GM23248 (cell line): ENCODE data around the gene EFCAB6. TPM values are rescaled to one million over a fixed set of nuclear protein-coding genes. Genes with fewer than 3 reads are reported as not detected.
A peak's percentile ranks its signal among the peaks of the same experiment; 100 is the strongest.

Experiments
- DNase-seq: peaks from one replicate; pipeline ENCODE4 v3.0.0-alpha.2; 2015
- H2AFZ ChIP-seq: fragments of 200-600 bp; sonication (generic); 2 replicates; pipeline ENCODE4 v1.6.1; 2016; ENCODE audit warnings: antibody characterized with exemption
- H3F3A ChIP-seq: fragments of 200-600 bp; sonication (generic); 2 replicates; pipeline ENCODE4 v1.6.1; 2016; ENCODE audit warnings: mild to moderate bottlenecking, antibody characterized with exemption, mixed run types; ENCODE audit not compliant: insufficient read depth
- H3K27ac ChIP-seq: fragments of 200-600 bp; sonication (generic); 2 replicates; pipeline ENCODE4 v1.5.1; 2016; ENCODE audit warnings: mild to moderate bottlenecking
- H3K27me3 ChIP-seq: fragments of 200-600 bp; sonication (generic); replicated peaks from 2 replicates; pipeline ENCODE4 v1.6.1; 2016; ENCODE audit warnings: mild to moderate bottlenecking; ENCODE audit not compliant: insufficient read depth
- H3K36me3 ChIP-seq: fragments of 200-600 bp; sonication (generic); 2 replicates; pipeline ENCODE4 v1.6.1; 2016; ENCODE audit warnings: low read depth, mild to moderate bottlenecking
- H3K4me1 ChIP-seq: fragments of 200-600 bp; sonication (generic); 2 replicates; pipeline ENCODE4 v1.6.1; 2016; ENCODE audit warnings: mild to moderate bottlenecking; ENCODE audit not compliant: insufficient read depth
- H3K4me2 ChIP-seq: fragments of 200-600 bp; sonication (generic); one replicate; pipeline ENCODE4 v1.6.1; 2016; ENCODE audit warnings: mild to moderate bottlenecking; ENCODE audit not compliant: unreplicated experiment
- H3K4me3 ChIP-seq: fragments of 200-600 bp; sonication (generic); 2 replicates; pipeline ENCODE4 v1.5.1; 2016; ENCODE audit warnings: mild to moderate bottlenecking
- H3K79me2 ChIP-seq: fragments of 200-600 bp; sonication (generic); 2 replicates; pipeline ENCODE4 v1.6.1; 2016; ENCODE audit warnings: mild to moderate bottlenecking; ENCODE audit not compliant: insufficient read depth
- H3K9ac ChIP-seq: fragments of 200-600 bp; sonication (generic); 2 replicates; pipeline ENCODE4 v1.6.1; 2016; ENCODE audit warnings: mild to moderate bottlenecking
- H3K9me2 ChIP-seq: fragments of 200-600 bp; sonication (generic); 2 replicates; pipeline ENCODE4 v1.6.1; 2016; ENCODE audit warnings: mixed run types, mild to moderate bottlenecking, moderate library complexity; ENCODE audit not compliant: insufficient read depth
- H3K9me3 ChIP-seq: fragments of 200-600 bp; sonication (generic); one replicate; pipeline ENCODE4 v1.6.1; 2017; ENCODE audit warnings: low read depth
- H4K20me1 ChIP-seq: fragments of 200-600 bp; sonication (generic); 2 replicates; pipeline ENCODE4 v1.6.0; 2016; ENCODE audit not compliant: insufficient read depth
- EZH2 ChIP-seq: fragments of 200-600 bp; sonication (generic); IDR thresholded peaks from 2 replicates; pipeline ENCODE4 v1.6.1; 2018; ENCODE audit warnings: antibody characterized with exemption, mild to moderate bottlenecking; ENCODE audit not compliant: insufficient read depth, poor library complexity, severe bottlenecking
- EZH2phosphoT487 ChIP-seq: fragments of 200-600 bp; sonication (generic); IDR thresholded peaks from 2 replicates; pipeline ENCODE4 v1.6.1; 2018; ENCODE audit warnings: antibody characterized with exemption, moderate library complexity, mild to moderate bottlenecking, low read depth; ENCODE audit not compliant: insufficient read depth
- WGBS, 2 experiments: methylation state at CpG; one replicate each; pipeline ENCODE4 v1.1.6; 2015 to 2017; ENCODE audit warnings: low lambda C conversion rate in 2 of 2, low coverage in 1 of 2; ENCODE audit errors: missing lambda C conversion rate in 2 of 2; 5-methylcytosine and 5-hydroxymethylcytosine counted together
- in situ Hi-C: fragments of 300-500 bp; cut with MboI; formaldehyde crosslinking; loops from 2 replicates; pipeline ENCODE4 v1.15.0; 2020
- polyA plus RNA-seq: library from polyadenylated mRNA; unstranded; fragments of >200 nt; fragmentation: Nextera tagmentation; extraction: Ambion mirVana; gene quantifications from 2 replicates; pipeline ENCODE4 v1.2.1, GENCODE V29; 2016
- total RNA-seq: library from RNA; depleted of rRNA; stranded (reverse); fragments of >200 nt; shearing (Covaris generic); gene quantifications from 2 replicates; pipeline ENCODE4 v1.2.3, GENCODE V29; 2014

EFCAB6 gene
- total and polyA plus RNA-seq, 2 experiments from 2014 or later = 1.5 to 2.1 TPM

DNA sequence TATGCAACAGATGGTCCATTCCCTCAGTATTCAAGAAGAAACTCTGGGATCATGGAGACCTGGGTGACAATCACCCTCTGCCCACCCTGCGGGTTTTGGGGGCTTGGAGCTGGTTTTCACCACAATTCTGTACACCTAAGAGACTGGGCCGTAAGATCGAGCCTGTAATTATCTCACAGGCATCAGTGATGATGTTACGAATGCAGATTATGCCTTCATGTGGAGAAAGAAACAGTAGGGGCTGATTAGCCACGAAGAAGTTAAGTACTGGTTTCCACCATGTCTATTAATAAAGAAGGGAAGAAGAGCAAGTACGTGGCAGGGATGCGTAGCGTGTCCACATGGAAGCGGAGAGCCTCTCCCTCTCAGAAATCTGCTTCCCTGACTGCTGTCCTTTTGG, 5.3 kb upstream of the EFCAB6 start:
- H3K9me3 ChIP-seq = no peaks in the 10 kb centered on the region
- 94 to 95% methylated on average over 9 of the region's 9 CpGs for WGBS, 2 experiments
- no peaks in the 10 kb centered on the region for H3K27me3 ChIP-seq
- H3K9ac ChIP-seq = no peak overlapping the region
- DNase-seq = no peak
- in situ Hi-C loops = no loop called here
- no peak overlapping the region for H3K4me3 ChIP-seq
- peaks cover 12% of the 10 kb centered on the region for H3K79me2 ChIP-seq
- no peak overlapping the region for H3K27ac ChIP-seq
- TF ChIP-seq EZH2phosphoT487 = no peak
- no peak for TF ChIP-seq EZH2
- H4K20me1 ChIP-seq = no peaks in the 10 kb centered on the region
- no peaks in the 10 kb centered on the region for H3K9me2 ChIP-seq
- no peaks in the 10 kb centered on the region for H3F3A ChIP-seq
- H3K4me2 ChIP-seq = no peak overlapping the region
- no peak overlapping the region for H2AFZ ChIP-seq
- H3K4me1 ChIP-seq = peaks cover 4% of the 10 kb centered on the region; the same call in 1 of the 2 replicates
- no peaks in the 10 kb centered on the region for H3K36me3 ChIP-seq

DNA sequence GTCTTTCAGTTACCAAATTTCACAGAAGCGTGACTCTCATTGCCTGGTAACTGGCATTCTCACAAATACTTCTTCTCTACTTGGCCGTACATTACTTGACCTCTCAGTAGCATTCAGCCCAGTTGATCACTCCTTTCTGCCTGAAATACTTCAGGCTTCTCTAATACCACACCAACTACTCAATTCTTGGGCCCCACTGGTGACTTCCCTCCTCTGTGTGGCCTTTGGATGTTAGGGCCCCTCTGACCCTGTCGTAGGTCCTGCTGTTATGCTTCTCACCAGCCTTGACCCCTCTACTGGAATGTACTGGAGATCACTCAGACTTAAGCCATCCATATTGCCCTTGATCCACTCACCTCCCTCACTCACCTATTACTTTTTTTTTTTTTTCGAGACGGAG, 2.2 kb upstream of the EFCAB6 start:
- WGBS, 2 experiments = 97 to 98% methylated on average over 5 of the region's 5 CpGs
- TF ChIP-seq EZH2phosphoT487 (no peak), EZH2 (no peak)
- Histone ChIP-seq H3K79me2 (peaks cover 12% of the 10 kb centered on the region), H2AFZ (no peak overlapping the region), H3F3A (no peaks in the 10 kb centered on the region), H3K27me3 (no peaks in the 10 kb centered on the region), H3K4me1 (peaks cover 4% of the 10 kb centered on the region; the same call in 1 of the 2 replicates), H3K27ac (no peak overlapping the region), H3K9ac (no peak overlapping the region), H3K4me3 (no peak overlapping the region), H3K9me2 (no peaks in the 10 kb centered on the region), H3K4me2 (no peak overlapping the region), H4K20me1 (no peaks in the 10 kb centered on the region), H3K9me3 (no peaks in the 10 kb centered on the region), H3K36me3 (no peaks in the 10 kb centered on the region)
- in situ Hi-C loops = no loop called here
- DNase-seq = no peak

DNA sequence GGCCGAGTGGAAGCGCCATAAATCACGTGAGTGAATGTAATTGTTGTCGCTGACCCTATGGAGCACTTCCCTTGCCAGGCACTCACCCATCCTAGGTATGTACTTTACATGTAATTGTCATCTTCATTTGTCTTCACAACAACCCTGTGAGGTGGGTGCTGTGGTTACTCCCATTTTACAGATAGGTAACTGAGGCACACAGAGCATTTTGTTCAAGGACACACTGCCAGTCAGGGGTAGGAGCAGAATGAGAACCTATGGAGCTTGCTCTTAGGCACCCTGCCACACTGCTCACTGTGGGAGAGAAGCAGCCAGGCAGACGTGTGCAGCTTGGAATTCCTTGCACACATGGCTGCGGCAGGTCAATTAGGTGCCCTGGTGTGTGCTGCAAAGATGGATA, 785 bp upstream of the EFCAB6 start:
- 25 to 29% methylated on average over 6 of the region's 6 CpGs for WGBS, 2 experiments
- H3K4me3 ChIP-seq = peak overlapping the region; percentile 79
- in situ Hi-C loops = no loop called here
- TF ChIP-seq EZH2 (no peak), EZH2phosphoT487 (no peak)
- no peaks in the 10 kb centered on the region for H3K9me2 ChIP-seq
- H3K27me3 ChIP-seq = no peaks in the 10 kb centered on the region
- peak overlapping the region; percentile 89 for H3K9ac ChIP-seq
- 0 out of 2 replicates have a peak overlapping the region, but pooled peaks have one; percentile 62 for H3K27ac ChIP-seq
- peak overlapping the region; percentile 83 for H3K4me2 ChIP-seq
- H3K36me3 ChIP-seq = no peaks in the 10 kb centered on the region
- no peaks in the 10 kb centered on the region for H4K20me1 ChIP-seq
- peaks cover 4% of the 10 kb centered on the region; the same call in 1 of the 2 replicates for H3K4me1 ChIP-seq
- DNase-seq = no peak
- H3K79me2 ChIP-seq = peaks cover 12% of the 10 kb centered on the region
- peak overlapping the region; percentile 92 for H2AFZ ChIP-seq
- H3K9me3 ChIP-seq = no peaks in the 10 kb centered on the region
- no peaks in the 10 kb centered on the region for H3F3A ChIP-seq

DNA sequence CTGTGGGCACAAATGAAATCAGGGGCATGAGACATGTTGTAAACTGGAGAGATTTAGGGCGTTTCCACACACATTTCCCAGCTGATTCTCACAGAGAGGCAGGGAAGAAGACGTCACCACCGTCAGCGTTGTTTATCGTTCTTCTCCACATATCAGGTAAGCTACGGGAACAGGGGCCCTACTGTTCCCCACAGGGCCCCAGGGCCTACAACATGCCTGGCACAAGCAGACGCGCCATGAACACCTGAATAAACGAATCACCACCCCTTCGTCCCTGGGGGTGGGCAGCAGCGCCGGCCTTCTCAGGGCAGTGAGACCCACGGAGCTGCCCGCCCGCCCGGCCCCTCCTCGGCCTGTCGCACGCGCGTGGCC, 342 bp downstream of the EFCAB6 start:
- peaks cover 4% of the 10 kb centered on the region; the same call in 1 of the 2 replicates for H3K4me1 ChIP-seq
- no peaks in the 10 kb centered on the region for H3K27me3 ChIP-seq
- H3K9ac ChIP-seq = peak overlapping the region; percentile 89
- H4K20me1 ChIP-seq = no peaks in the 10 kb centered on the region
- no peaks in the 10 kb centered on the region for H3K36me3 ChIP-seq
- peak overlapping the region; percentile 83 for H3K4me2 ChIP-seq
- DNase-seq = peak; percentile 81
- H3K9me3 ChIP-seq = no peaks in the 10 kb centered on the region
- peak overlapping the region; percentile 92 for H2AFZ ChIP-seq
- H3K4me3 ChIP-seq = peak overlapping the region; percentile 79
- H3K9me2 ChIP-seq = no peaks in the 10 kb centered on the region
- in situ Hi-C loops = no loop called here
- H3F3A ChIP-seq = no peaks in the 10 kb centered on the region
- peak overlapping the region; percentile 62 for H3K27ac ChIP-seq
- 3% methylated on average over 9 to 21 of the region's 21 CpGs for WGBS, 2 experiments
- TF ChIP-seq EZH2phosphoT487 (no peak), EZH2 (no peak)
- peaks cover 12% of the 10 kb centered on the region for H3K79me2 ChIP-seq
